HG03521 (cell line): Measurements from ENCODE around the gene RAPGEF4.
"Not testable (repeated sequence)": the region's sequence is repeated elsewhere in the genome, so short reads cannot be mapped to it uniquely, and the experiment has no call there.

Experiments used
- ATAC-seq: cut with Tn5 transposase; IDR thresholded peaks from one replicate; pipeline ENCODE4 v1.9.1; 2021; ENCODE audit warnings: mild to moderate bottlenecking, moderate library complexity; ENCODE audit not compliant: unreplicated experiment

The RAPGEF4 gene

DNA sequence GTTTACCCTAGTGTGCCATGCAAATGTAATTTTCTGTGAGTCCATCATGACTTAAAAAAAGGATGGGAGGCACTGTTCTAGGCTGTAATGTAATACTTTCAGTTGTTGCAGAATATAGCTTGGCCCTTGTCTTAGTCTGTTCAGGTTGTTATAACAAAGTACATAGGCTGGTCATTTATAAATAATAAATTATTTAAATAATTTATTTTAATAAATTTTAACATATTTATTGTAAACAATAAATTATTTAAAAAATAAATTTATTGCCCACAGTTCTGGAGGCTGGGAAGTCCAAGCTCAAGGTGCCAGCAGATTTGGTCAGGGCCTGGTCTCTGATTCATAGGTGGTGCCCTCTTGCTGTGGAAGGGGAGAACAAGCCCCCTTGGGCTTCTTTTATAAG is 35.2 kb downstream of the RAPGEF4 start:
- ATAC-seq = no peak

DNA sequence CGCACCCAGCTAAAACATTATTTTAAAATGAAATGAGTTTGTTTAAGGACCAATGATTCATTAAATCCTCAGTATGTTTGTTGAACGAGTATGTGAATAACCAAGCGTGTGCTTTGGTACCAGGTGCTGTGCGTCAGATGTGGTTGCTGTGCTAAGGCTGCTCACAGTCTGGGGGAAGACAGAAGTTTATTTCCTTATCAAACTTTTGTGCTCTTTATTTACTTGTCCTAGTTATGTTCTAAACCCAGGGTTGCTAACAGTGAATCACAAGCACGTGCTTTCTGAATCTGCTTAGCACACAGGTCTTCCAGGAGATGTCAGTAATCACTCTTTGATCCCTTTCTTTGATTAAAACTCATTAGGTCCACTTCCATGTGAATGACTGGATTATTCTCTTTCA is 37.0 kb downstream of the RAPGEF4 start:
- no peak for ATAC-seq

GRCh38 chr2:172774302-172774701 is 38.7 kb downstream of the RAPGEF4 start:
- ATAC-seq = no peak

- no peak for ATAC-seq
These were observed 39.7 kb downstream of the RAPGEF4 start for GRCh38 chr2:172775319-172775718.

- no peak for ATAC-seq
These were observed 41.8 kb downstream of the RAPGEF4 start for GRCh38 chr2:172777431-172777830.

DNA sequence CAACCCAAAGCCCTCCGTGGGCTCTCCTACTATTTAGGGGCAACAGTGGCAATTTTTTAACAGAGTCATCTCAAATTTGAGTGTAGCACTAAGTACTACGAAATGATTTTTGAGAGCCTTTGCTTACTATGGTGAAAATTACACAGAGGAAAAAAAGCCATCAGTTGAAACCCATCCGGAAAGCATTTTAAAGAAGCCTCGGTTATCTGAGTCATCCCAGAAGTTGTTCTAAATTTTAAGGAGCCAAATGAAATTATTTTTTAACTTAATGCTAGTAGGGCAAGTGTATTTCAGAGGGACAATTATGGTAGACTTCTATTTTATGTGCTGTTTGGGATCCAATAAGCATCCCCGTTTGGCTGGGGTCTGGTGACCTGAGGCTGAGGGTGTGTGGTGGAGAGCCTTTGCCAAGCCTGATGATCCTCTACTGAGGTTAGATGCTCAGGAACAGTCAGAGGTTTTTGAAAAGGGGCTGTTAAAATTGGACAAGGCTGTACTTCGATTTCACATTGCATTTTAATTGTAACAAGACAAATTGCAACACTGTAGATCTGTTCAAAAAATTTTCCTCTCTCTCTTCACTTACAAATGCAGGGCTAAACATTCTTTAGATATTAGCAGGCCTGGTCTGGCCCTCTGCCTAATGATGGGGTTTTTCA is 47.0 kb downstream of the RAPGEF4 start:
- no peak for ATAC-seq

- no peak for ATAC-seq
These were observed 47.7 kb downstream of the RAPGEF4 start for GRCh38 chr2:172783165-172783898.

DNA sequence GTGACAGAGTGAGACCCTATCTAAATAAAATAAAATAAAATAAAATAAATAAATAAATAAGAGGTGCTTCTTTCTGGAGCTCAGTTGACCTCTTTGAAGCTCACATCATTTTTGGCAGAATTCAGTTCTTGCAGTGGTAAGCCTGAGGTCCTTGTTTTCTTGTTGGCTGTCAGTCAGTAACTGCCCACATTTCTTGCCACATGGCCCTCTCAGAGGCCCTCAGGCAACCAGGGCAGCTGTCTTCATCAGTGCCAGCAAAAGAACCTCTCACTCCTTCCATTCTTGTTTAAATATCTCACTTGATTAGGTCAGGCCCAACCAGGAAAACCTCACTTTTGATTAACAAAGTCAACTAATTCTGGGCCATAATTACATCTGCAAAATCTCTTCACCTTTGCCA is 53.2 kb downstream of the RAPGEF4 start:
- ATAC-seq = no peak

GRCh38 chr2:172790404-172790803 is 54.8 kb downstream of the RAPGEF4 start:
- ATAC-seq = no peak

- no peak for ATAC-seq
These were observed 56.3 kb downstream of the RAPGEF4 start for GRCh38 chr2:172791953-172792352.

GRCh38 chr2:172792711-172793110 is 57.1 kb downstream of the RAPGEF4 start:
- ATAC-seq = no peak

GRCh38 chr2:172803308-172803707 is 67.7 kb downstream of the RAPGEF4 start:
- ATAC-seq = not testable (repeated sequence)

- ATAC-seq = no peak
These were observed 68.8 kb downstream of the RAPGEF4 start for GRCh38 chr2:172804423-172804822.

DNA sequence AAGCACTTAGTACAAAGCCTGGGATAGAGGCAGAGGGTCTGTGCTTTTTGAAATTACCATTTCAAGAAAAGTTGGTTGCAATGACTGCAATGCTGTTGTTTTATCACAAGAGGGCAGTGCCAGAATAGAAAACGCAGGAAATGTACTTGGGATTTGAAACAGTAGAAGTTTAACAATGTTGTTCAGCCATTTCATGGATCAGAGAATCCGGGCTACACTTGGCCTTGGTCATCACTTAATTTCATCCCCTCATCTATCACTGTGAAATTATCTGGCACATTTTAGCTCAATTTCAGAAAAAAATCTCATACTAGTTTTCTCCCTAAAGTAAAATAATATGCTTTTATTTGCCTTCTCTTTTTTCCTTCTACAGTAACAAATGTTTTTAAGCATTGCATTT is 70.8 kb downstream of the RAPGEF4 start:
- ATAC-seq = no peak

- no peak for ATAC-seq
These were observed 71.4 kb downstream of the RAPGEF4 start for GRCh38 chr2:172806996-172807395.

GRCh38 chr2:172808156-172808555 is 72.5 kb downstream of the RAPGEF4 start:
- no peak for ATAC-seq

DNA sequence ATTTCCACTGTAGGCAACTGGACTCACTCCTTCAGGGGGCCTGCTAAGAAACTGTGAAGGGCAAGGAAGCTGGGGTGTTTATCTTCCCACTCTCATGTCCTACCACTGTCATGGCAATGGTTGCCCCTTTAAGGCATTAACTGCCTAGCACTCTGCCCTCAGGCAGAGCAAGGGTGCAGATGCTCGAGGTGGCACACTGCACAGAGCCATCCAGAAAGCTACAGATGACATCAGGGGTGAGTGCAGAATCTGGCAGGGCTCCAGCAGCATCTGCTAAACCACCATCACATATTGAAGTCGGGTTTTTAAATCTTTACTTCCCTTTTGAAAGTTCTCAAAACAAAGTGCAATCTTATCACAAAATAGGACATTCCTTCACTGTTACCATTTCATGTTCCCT is 75.4 kb downstream of the RAPGEF4 start:
- no peak for ATAC-seq

DNA sequence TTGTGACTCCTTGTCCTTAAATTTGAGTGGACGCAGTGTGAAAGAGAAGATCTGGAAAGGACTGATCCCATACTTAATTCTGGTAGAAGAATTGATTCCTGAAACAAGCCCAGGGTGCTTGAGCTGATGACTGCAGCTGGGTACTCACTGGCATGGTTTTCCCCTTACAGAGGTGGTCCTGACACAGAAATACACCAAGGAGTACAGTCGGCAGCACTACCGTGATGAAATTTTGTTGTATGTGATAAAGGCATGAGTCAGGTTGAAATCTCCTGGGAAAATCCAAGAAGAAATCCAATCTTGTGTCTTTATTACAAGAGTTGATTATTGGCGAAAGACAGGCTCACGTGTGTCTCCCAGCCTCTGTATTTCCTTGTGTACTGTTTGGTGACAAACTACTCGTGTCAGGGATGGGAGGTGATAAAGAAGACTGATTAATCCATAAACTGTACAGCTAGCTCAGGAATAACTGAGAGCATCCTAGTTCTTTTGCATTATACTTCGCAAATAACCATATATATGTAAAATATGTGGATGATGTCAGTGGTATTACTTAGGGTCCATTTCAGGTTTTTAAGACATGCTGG is 76.6 kb downstream of the RAPGEF4 start:
- ATAC-seq = no peak

- no peak for ATAC-seq
These were observed 77.8 kb downstream of the RAPGEF4 start for GRCh38 chr2:172813314-172813888.

DNA sequence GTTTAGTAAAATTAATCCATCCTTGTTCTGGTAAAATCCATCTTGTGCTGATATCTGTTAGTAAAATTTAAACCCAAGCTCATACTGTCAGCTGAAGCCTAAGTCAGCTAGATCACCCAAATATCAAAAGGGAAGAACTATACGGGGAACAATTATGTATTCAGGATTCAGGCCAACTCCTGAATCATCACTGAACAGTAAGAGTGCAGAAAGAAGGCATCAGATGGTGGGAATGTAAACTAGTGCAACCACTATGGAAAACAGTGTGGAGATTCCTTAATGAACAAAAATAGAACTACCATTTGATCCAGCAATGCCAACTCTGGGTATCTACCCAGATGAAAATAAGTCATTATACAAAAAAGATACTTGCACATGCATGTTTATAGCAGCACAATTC is 81.8 kb downstream of the RAPGEF4 start:
- no peak for ATAC-seq

- ATAC-seq = no peak
These were observed 84.3 kb downstream of the RAPGEF4 start for GRCh38 chr2:172819943-172820342.
